ENCODE data around the gene MXD1. TPM values are rescaled to one million over a fixed set of nuclear protein-coding genes. Genes with fewer than 3 reads are reported as not detected.

Gene MXD1
- total and polyA plus RNA-seq, 2 donors (not counting 3 experiments of a cell fraction or from before 2014, with no cell fraction given): 6.7 to 10.6 TPM

DNA sequence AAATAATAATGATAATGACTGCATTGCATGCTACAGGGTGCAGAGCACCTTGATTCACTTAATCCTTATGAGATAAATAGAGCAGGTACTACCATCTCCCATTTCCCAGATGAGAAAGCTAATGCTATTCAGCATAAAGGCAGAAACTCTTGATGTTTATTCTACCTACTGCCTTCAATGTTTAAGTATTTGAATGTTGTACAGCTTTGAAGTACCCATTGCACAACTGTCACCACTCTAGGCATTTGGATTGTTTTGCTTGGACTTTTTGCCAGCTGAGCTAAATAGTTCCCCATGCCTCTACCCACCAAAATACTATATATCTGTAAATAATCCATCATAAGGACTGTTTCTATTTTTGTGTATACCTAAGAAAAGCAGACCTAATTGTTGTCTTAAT is 7.7 kb upstream of the MXD1 start:
- no peak for FAIRE-seq
- no TSS peak for BruUV-seq (replicated peaks)
- peaks cover 3 to 21% of the 10 kb centered on the region in 2 experiments for H3K36me3 ChIP-seq (ENCODE audit: control insufficient read depth in 2 of 2, extremely low read depth in 1 of 2, insufficient read depth in 2 of 2, low read length in 2 of 2)

More for the DNA sequence above, 7.7 kb upstream of the MXD1 start:
- no peaks in the 10 kb centered on the region for H3K27me3 ChIP-seq (ENCODE audit: control insufficient read depth in 2 of 2, insufficient read depth in 2 of 2, low read length in 2 of 2)
- H3K9ac ChIP-seq (replicated peaks; ENCODE audit: extremely low read depth, insufficient read depth, low read length): no peak overlapping the region
- H3K79me2 ChIP-seq (ENCODE audit: control insufficient read depth, insufficient read depth, low read length): peaks cover 3% of the 10 kb centered on the region
- TF ChIP-seq GATA2 (IDR thresholded peaks at IDR 0.05; ENCODE audit: insufficient read depth, insufficient read length, low read depth, low read length): no peak
- TF ChIP-seq MYC (IDR thresholded peaks at IDR 0.05; ENCODE audit: low read depth, low read length): no peak
- no peak for TF ChIP-seq JUN (IDR thresholded peaks at IDR 0.05; ENCODE audit: borderline replicate concordance, insufficient read depth, insufficient read length, low read depth)
- no peak for TF ChIP-seq EZH2 (IDR thresholded peaks at IDR 0.05; ENCODE audit: borderline replicate concordance, low read depth, low read length, severe bottlenecking)
- TF ChIP-seq, protein P1, sequence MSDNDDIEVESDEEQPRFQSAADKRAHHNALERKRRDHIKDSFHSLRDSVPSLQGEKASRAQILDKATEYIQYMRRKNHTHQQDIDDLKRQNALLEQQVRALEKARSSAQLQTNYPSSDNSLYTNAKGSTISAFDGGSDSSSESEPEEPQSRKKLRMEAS (IDR thresholded peaks at IDR 0.05; ENCODE audit: insufficient read depth, insufficient read length): no peak
- TF ChIP-seq POLR2A (IDR thresholded peaks at IDR 0.05; ENCODE audit: low read depth, low read length): no peak
- TF ChIP-seq, protein P2, sequence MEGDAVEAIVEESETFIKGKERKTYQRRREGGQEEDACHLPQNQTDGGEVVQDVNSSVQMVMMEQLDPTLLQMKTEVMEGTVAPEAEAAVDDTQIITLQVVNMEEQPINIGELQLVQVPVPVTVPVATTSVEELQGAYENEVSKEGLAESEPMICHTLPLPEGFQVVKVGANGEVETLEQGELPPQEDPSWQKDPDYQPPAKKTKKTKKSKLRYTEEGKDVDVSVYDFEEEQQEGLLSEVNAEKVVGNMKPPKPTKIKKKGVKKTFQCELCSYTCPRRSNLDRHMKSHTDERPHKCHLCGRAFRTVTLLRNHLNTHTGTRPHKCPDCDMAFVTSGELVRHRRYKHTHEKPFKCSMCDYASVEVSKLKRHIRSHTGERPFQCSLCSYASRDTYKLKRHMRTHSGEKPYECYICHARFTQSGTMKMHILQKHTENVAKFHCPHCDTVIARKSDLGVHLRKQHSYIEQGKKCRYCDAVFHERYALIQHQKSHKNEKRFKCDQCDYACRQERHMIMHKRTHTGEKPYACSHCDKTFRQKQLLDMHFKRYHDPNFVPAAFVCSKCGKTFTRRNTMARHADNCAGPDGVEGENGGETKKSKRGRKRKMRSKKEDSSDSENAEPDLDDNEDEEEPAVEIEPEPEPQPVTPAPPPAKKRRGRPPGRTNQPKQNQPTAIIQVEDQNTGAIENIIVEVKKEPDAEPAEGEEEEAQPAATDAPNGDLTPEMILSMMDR (IDR thresholded peaks at IDR 0.05; ENCODE audit: extremely low read depth in 1 of 2, insufficient read depth in 1 of 2, low read depth in 1 of 2, low read length in 2 of 2): no peak
- no peak overlapping the region for H3K4me3 ChIP-seq (replicated peaks in 1 of 3; ENCODE audit: insufficient read depth in 1 of 3, low read depth in 1 of 3, low read length in 3 of 3)
- intact Hi-C loops (cut with micrococcal nuclease): no loop called here
- no peaks in the 10 kb centered on the region for H3K9me3 ChIP-seq (replicated peaks; ENCODE audit: control insufficient read depth, insufficient read depth, low read length)
- no peak overlapping the region for H3K27ac ChIP-seq (ENCODE audit: insufficient read depth, low read depth, low read length)
- no peak overlapping the region for H3K4me2 ChIP-seq (ENCODE audit: insufficient read depth, low read length)
- no peaks in the 10 kb centered on the region for H4K20me1 ChIP-seq (replicated peaks; ENCODE audit: control insufficient read depth, extremely low read depth, insufficient read depth, low read length)
- H2AFZ ChIP-seq (ENCODE audit: low read depth, low read length): no peak overlapping the region
- no peaks in the 10 kb centered on the region for H3K9me1 ChIP-seq (replicated peaks; ENCODE audit: control insufficient read depth, extremely low read depth, insufficient read depth, low read length)
- no peaks in the 10 kb centered on the region for H3K4me1 ChIP-seq (ENCODE audit: control insufficient read depth, extremely low read depth, insufficient read depth, low read length)
- ChIA-PET POLR2A (no interaction called here), CTCF (interaction anchor here (0.9 to 1.4 kb wide), 3 partner anchors 13 to 182 kb away, joined by 3 to 7 read pairs (median 5); partner anchors contain the start of gene SNRNP27)
- DNase-seq (ENCODE audit: low read depth, low spot score): no peak
- dilution Hi-C loops (cut with MboI; ENCODE audit: extremely low pct_ligation_motif_present, low sequenced_read_pairs): no loop called here

All from endothelial cell of umbilical vein (primary cell).